RPMI7951 (cell line): ENCODE results near the gene PRSS8. TPM values are rescaled to one million over a fixed set of nuclear protein-coding genes. Genes with fewer than 3 reads are reported as not detected.

ENCODE experiments used
- DNase-seq: peaks from one replicate; pipeline ENCODE4 v3.0.0-alpha.2; 2012; ENCODE audit warnings: low read depth
- total RNA-seq: library from RNA; depleted of rRNA; stranded (reverse); fragments of >200 nt; shearing (Covaris generic); gene quantifications from 2 replicates; pipeline ENCODE4 v1.2.3, GENCODE V29; 2014

PRSS8 gene
- total RNA-seq, 1 experiment from 2014 or later: not detected

DNA sequence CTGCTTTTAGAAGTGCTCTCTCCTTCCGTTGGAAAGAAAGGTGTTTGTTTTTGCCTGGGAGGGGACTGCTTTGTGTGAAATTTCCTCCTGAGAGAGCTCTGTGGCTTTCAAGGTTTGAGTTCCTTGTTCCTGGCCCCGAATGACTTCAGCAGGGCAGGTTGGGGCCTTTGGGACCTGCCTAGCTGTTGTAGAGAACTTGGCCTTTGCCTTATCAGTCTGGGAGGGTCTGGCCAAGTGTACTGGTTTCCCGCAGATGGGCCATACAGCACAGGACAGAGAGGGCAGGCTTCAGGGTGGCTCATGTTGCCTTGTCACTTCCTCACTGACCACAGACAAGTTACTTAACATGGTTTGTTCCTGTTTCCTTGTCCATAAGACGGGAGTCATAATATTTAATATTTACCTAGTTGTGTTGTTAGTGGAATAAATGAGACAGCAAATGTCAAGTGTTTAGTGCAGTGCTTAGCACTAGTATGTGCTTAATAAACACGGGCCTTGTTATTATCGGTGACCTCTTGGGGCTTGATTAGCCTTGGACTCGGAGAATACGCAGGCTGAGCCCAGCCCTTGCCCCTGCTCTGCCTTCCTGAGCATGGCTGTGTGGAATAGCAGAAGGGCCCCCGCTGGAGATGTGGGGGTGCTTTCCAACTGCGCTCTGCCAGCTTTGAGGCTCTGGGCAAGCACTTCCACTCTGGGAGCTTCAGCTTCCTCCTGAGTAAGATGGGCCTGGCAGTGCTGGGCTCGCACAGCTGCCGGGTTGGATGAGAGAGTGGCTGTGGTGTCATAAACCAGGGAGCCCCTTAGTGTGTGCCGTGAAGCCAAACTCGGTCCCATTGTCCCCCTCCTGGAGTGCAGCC, 6.6 kb downstream of the PRSS8 start:
- no peak for DNase-seq

DNA sequence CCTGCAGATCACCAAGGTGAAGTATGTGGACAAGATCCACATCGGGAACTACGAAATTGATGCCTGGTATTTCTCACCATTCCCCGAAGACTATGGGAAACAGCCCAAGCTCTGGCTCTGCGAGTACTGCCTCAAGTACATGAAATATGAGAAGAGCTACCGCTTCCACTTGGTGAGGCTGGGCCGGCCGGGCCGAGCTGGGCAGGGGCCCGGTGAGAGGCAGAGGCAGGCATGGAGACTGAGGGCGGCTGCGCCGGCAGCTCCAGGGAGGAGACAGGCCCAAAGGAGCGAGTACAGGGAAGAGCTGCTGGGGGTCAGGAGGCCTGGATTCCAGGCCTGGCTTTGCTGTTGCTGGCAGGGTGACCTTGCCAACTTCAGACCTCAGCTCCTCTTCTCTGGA, 8.3 kb downstream of the PRSS8 start:
- no peak for DNase-seq

DNA sequence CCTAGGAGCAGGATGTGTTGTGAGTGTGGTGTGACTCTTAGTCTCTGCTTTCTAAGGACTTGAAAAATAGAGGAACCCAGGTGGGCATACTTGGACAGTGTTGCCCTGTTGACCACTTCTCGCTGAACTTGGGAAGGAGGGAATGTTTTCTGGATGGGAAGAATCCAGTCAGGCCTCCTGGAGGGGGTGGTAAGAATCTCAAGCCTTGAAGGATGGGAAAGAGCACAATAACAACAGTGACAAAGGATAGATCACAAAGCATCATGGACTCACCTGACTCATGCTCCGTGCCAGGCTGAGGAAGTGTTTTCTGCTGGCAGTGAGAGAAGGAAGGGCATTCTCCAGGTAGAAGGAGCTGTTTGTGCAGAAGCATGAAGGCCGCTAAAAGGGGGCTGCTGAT, 9.7 kb downstream of the PRSS8 start:
- no peak for DNase-seq

DNA sequence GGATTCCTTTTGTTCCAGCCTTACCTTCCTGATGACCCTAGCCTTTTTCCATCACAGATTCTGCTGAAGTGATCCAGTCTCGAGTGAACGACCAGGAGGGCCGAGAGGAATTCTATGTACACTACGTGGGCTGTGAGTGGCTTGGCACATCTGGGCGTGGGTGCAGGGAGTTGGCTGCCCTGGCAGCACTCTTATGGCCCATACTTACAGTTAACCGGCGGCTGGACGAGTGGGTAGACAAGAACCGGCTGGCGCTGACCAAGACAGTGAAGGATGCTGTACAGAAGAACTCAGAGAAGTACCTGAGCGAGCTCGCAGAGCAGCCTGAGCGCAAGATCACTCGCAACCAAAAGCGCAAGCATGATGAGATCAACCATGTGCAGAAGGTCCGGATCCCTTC, 15.4 kb downstream of the PRSS8 start:
- no peak for DNase-seq

DNA sequence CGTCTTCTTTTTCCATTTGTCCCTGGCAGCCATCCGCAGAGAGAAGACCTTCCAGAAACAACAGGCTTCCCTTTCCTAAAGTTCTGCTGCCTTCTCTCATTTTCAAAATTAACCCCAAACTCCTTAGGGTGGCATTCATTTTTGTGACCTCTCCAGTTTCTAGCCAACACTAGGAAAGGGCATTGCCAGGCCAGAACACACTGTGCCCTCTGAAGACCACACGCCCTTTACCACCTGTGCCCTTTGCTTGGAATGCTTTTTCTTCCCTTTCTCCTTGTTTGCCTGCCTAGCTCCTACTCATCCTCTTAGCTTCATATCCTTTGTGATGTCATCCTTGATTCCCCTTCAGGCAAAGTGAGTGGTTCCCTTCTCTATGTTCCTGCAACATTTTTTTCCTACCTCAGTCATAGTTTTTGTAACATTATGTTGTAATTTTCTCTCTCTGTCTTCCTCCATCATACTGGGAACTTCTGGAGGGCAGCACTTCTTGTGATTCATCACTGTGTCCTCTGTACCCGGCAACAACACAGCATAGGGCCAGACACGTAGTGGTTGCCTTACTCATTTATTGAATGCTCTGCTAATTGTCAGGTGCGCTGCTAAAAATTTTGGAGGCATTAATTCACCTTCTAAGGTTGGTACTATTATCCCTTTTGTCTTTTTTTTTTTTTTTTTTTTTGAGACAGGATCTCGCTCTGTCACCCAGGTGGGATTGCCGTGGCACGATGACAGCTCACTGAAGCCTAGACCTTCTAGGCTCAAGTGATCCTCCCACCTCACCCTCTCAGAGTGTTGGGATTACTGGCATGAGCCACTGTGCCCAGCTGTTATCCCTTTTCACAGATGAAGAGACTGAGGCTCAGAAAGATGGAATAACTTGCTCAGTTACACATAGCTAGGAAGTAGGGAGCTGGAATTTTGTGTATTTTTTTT, 17.0 kb downstream of the PRSS8 start:
- DNase-seq: peak; percentile 65

DNA sequence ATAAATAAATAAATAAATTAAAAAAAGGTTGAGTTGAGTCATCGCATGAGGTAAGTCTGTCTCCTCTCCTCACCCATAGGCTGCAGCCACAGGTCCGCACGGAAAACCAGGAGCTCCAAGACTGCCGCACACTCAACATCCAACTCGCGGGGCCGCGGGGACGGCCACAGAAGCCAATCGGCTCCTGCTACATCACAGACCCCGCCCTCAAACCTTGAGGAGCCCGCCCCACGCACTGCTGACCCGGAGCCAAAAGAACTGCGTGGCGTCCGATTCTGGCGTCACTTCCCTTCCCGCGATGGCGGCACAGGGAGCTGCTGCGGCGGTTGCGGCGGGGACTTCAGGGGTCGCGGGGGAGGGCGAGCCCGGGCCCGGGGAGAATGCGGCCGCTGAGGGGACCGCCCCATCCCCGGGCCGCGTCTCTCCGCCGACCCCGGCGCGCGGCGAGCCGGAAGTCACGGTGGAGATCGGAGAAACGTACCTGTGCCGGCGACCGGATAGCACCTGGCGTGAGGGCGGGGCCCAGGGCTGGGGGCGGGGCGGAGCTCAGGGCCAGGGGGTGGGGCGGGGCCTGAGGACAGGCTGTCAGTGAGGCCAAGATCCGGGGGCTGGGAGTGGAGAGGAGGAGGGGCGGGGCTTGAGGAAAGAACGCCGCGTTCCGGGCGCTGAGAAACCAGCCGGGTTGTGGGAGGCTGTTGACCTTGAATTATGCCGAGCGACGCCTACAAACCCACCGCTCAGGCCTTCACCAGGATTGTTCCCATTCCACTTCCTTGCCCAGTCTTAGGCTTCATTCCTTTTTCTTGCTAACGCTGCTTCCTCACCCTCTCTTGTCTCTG, 17.9 kb downstream of the PRSS8 start, which contains the start of gene KAT8:
Gene KAT8 (plus strand): TSS at position 281 of the 839 bp plus-strand sequence. CDS start 18 bp downstream, at position 299.
- peak; percentile 97 for DNase-seq

DNA sequence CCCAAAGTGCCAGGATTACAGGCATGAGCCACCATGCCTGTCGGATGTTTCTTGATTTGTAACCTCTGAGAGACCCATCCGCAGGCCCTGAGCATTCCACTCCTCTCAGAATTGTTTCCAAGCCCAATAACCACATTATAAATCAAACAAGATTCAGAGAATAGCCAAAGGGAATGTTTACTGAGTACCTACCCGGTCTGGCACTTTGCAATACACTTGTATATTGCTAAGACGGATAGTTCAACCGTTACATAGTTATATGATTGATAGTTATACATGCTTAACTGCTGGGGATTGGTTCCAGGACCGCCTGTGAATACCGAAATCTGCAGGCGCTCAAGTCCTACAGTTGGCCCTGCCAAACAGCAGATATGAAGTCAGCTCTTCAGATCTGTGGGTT, 21.1 kb downstream of the PRSS8 start:
- DNase-seq: no peak

DNA sequence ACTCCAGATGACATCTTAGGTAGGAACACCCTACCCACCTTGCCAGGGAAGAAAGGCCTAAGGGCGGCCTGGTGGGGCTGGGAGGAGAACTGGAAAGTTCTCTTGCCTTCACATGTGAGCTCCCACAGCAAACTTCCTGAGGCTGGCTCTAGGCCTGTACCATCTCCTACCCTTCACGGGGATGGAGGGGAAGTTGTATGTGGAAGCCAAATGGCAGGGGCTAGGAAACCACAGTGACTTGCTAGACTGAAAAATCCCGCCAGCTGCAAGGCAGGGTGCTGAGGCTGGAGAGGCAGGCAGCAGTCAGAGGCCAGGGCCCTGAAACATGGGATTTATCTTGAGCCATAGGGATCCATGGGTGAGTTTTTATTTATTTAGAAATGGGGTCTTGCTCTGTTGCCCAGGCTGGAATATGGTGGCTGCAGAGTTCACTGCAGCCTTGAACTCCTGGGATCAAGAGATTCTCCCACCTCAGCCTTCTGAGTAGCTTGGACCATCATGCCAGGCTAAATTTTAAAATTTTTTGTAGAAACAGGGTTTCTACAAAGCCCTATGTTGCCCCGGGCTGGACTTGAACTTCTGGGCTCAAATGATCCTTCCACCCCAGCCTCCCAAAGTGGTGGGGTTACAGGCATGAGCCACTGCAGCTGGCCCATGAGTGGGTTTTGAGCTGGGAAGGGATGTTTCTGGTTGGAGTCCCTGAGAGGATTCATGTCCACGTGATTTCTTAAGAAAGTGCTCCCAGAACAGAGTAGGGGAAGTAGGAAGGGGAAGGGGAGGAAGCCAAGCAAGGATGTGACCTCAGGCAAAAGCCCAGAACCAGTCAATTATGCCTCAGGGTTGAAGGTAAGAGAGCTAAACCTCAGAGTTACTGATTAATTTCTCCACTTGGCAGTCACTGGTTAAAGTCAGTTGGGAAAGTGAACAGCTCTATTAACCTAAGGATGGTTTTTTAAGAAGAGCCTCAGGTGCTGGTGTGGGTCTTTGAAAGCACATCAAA, 22.1 kb downstream of the PRSS8 start:
- DNase-seq: no peak

DNA sequence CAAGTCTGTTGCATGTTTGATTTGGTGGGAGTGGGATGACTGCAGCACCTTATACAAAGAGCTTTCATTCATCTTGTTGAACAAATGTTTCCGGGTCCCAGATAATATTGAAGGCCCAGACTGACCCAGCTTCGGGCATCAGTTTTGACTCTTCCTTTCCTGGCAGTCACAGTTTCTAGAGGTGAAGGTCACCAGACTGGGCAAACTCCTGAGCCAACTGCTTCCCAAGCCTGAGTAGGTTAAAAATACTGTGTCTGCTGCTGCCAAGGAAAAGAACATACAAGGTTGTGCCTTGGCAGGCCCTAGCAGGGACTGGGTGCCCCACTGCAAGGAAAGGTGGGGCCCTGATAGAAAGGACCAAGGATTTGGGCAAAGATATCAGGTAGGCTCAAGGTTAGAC, 22.8 kb downstream of the PRSS8 start:
- DNase-seq: no peak

DNA sequence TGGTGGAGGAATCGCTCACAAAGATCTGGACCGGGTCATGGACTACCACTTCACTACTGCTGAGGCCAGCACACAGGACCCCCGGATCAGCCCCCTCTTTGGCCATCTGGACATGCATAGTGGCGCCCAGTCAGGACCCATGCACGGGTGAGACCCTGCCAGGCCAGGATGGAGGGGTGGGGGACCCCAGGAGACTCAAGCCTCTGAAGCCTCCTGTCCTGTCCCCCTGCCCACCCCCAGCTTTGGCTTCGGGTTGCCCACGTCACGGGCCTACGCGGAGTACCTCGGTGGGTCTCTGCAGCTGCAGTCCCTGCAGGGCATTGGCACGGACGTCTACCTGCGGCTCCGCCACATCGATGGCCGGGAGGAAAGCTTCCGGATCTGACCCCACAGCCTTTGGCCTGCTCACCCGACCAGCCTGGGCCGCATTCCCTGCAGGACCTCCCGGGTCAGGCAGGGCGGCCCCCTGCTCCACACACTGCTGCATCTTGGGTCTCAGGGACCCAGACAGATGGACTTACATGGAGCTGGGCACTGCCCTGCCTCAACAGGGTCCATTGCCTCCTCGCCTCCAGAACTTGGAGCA, 23.6 kb downstream of the PRSS8 start:
- DNase-seq: no peak

DNA sequence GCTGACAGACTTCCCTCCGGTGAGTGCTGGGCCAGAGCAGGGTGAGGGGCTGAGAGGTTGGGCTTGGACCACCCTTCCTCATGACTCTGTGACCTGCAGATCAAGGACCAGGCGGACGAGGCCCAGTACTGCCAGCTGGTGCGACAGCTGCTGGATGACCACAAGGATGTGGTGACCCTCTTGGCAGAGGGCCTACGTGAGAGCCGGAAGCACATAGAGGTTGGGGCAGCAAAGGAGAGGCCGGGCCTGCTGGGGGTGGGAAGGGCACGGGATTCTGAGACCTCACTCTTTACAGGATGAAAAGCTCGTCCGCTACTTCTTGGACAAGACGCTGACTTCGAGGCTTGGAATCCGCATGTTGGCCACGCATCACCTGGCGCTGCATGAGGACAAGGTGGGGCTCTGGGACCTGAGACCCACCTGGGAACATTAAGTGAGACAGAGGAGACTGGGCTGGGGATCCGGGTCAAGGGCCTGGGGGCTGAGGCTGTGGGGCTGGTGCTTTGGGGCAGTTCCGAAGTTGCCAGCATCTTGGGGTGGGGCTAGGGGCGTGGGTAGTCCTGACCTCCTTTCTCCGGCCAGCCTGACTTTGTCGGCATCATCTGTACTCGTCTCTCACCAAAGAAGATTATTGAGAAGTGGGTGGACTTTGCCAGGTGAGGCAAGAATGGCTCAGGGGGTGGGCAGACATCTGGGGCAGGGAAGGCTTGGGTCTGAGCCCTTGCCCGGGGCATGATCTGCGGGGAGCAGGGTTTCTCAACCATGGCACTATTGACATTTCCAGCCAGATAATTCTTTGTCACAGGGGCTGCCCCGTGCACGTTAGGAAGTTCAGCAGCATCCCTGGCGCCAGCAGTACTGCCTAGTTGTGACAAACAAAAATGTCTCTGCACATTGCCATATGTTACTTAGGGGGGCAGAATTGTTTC, 25.2 kb downstream of the PRSS8 start:
- peak; percentile 70 for DNase-seq

DNA sequence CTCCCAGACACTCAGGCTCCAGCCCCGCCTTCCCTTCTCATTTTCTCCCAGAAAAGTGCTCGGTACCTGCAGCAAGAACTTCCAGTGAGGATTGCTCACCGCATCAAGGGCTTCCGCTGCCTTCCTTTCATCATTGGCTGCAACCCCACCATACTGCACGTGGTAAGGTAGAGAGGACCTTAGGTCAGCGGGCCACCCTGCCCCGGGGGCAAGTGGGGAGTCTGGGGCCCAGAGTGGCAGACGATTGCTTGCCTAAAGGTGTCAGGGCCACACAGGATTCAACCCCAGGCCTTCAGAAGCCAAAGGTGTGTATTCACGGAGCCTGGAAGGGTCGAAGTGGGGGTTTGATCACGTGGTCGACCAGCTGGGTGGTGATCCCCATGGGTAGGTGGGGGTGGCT, 25.9 kb downstream of the PRSS8 start:
- DNase-seq: no peak

DNA sequence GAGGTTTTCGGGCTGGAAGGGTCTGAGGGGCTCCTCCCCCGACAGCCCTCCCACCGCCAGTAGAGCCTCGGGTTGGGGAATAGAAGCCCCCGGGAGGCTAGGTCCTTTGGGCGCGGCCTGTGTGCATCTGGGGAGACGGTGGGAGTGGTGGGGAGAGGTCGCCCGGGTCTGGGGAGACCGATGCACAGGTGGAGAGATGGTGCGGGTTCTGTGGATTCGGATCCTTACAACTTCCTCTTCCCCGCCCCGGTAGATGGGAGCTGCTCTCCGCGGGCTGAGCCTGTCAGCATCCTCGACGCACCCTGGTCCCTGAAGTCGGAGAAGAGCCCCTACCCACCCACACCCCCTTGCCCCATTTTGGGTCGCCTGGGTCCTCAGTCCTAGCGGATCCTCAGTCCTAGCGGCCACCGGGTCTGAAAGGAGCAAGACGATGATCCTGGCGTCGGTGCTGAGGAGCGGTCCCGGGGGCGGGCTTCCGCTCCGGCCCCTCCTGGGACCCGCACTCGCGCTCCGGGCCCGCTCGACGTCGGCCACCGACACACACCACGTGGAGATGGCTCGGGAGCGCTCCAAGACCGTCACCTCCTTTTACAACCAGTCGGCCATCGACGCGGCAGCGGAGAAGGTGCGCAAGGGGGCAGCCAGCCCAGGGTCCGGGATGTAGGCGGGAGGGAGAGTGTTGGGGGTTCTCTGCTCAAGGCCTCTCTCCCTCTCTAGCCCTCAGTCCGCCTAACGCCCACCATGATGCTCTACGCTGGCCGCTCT, 26.6 kb downstream of the PRSS8 start:
- no peak for DNase-seq

DNA sequence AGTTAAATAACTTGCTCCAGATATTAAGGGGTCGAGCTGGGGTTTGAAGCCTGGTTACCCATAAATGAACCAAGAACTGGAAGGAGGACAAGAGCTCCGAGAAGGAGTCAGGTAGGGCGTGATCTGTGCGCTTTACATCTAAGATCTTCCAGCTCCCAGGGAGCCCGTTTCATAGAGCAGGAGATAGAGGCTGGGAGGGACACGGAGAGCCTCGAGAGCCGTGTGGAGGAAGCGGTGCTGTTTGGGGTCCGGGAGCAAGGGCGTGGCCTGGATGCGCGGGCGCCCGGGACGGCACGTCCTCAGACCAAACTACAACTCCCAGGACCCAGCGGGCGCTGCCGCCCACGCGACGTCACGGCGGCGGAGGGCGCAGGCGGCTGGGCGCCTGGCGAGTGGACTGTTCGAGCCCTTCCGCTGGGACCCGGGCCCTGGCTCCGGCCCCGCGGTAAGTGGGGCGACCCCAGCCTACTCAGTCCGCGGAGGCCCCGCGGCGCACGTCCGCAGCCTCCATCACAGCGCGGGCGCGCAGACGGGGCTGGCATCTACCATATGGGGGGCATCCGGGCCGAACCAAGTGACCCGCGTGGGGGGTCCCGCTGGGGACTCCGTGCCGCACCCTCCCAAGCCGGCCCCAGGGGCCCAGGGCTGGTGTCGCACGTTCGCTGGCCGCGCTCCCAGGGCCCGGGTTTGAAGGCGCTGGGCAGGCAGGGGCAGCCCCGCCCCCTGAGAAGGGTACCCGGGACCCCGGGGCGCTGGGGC, 27.3 kb downstream of the PRSS8 start, which contains the start of gene BCKDK:
Gene BCKDK (plus strand): TSS at position 352 of the 759 bp plus-strand sequence. CDS start 838 bp downstream, outside the sequence.
- peak; percentile 76 for DNase-seq

DNA sequence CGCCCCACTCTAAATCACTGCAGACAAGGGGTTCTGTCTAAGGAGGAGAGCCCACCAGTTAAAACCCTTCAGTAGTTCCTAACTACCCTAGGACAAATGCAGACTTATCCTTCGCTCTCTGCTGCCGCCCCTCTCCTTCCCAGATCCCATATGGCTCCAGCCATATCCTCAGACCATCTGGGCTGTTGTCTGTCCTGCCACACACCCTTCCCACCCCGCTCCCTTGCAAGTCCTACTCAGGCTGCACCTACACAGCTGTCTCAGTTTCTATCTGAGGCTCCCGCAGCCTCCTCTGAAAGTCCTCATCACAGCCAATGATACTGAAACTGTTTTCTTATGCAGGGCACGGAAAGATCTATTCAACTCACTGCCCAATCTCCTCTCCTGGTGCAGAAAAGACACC, 28.1 kb downstream of the PRSS8 start:
- DNase-seq: no peak

DNA sequence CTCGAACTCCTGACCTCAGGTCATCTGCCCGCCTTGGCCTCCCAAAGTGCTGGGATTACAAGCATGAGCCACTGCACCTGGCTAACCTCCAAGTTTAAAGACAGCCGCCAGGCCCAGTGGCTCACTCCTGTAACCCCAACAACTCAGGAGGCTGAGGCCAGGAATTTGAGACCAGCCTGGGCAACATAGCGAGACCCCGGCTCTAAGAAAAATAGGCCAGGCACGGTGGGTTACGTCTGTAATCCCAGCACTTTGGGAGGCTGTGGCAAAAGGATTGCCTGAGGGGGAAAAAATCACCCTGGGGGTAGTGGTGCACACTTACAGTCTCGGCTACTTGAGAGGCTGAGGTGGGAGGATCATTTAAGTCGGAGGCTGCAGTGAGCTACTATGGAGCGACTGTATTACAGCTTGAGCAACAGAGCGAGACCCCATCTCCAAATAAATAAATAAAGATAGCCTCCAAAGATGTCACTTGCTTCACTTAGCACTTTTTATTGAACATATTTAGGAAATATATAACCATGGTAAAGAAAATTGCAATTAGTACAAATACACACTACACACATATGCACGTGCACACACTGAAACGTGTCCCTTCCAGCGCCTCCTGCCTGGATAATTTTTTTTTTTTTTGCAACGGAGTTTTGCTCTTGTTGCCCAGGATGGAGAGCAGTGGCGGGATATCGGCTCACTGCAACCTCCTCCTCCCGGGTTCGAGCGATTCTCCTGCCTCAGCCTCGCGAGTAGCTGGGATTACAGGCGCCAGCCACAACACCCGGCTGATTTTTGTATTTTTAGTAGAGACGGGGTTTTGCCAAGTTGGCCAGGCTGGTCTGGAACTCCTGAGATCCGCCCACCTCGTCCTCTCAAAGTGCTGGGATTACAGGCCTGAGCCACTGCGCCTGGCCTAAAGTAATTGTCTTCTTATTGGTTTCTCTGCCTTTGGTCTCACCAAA, 28.7 kb downstream of the PRSS8 start:
- DNase-seq: no peak
